GM12878 (cell line): ENCODE results near the gene LYPD6. TPM values are rescaled to one million over a fixed set of nuclear protein-coding genes. Genes with fewer than 3 reads are reported as not detected.

Experiments used
- ATAC-seq: fragments of 200-7000 bp; cut with Tn5 transposase; 3 replicates; pipeline ENCODE4 v1.9.1; 2020; ENCODE audit warnings: mild to moderate bottlenecking, moderate library complexity
- BruUV-seq: library from RNA; stranded (reverse); fragments of 400-500 nt; replicated peaks from 2 replicates; lab custom pipeline; 2021; lab: Mats Ljungman, UMichigan
- CTCF ChIA-PET: fragments of 300-600 bp; sonication (Branson Sonifier 250); formaldehyde crosslinking; extraction: SDS; loops from one replicate; lab custom pipeline; 2021; ENCODE audit warnings: inconsistent platforms; lab: Yijun Ruan, JAX
- POLR2A ChIA-PET: fragments of 350-600 bp; formaldehyde crosslinking; extraction: SDS; loops from one replicate; lab custom pipeline; 2021; ENCODE audit warnings: inconsistent platforms; lab: Charles Lee
- RAD21 ChIA-PET: fragments of 300-600 bp; sonication (Branson Sonifier 250); formaldehyde crosslinking; loops from one replicate; lab custom pipeline; 2023; ENCODE audit warnings: antibody characterized with exemption; ENCODE audit not compliant: unreplicated experiment; lab: Charles Lee
- SMC1A ChIA-PET: fragments of 300-600 bp; sonication (Branson Sonifier 250); formaldehyde crosslinking; loops from one replicate; lab custom pipeline; 2023; ENCODE audit not compliant: unreplicated experiment, uncharacterized antibody; lab: Charles Lee
- DNase-seq: peaks from one replicate; pipeline ENCODE4 v3.0.0-alpha.2; 2011; ENCODE audit warnings: low read depth, low spot score
- FAIRE-seq: peaks from 3 replicates; lab custom pipeline; 2011; peaks lifted over from hg19 to GRCh38; lab: Jason Lieb, UNC
- H2AFZ ChIP-seq: 2 replicates; pipeline ENCODE4 v1.6.0; 2011; ENCODE audit warnings: low read depth, low read length, control low read depth; ENCODE audit not compliant: control insufficient read depth
- H3K27ac ChIP-seq: 2 replicates; pipeline ENCODE4 v1.5.1; 2011; ENCODE audit warnings: control low read depth; ENCODE audit not compliant: control insufficient read depth, insufficient read depth
- H3K27me3 ChIP-seq, 2 experiments: replicated peaks in 1 of 2; 2 replicates each; pipeline versions ENCODE4 v1.6.0 to v1.6.1; 2011; ENCODE audit warnings: low read length in 1 of 2; ENCODE audit not compliant: control insufficient read depth in 2 of 2, insufficient read depth in 2 of 2
- H3K36me3 ChIP-seq, 2 experiments: 2 replicates each; pipeline ENCODE4 v1.5.1; 2011; ENCODE audit warnings: low read length in 1 of 2; ENCODE audit not compliant: control insufficient read depth in 2 of 2, insufficient read depth in 2 of 2
- H3K4me1 ChIP-seq: 2 replicates; pipeline ENCODE4 v1.6.1; 2011; ENCODE audit warnings: mild to moderate bottlenecking, low read length, moderate library complexity, mixed read lengths; ENCODE audit not compliant: control insufficient read depth, insufficient read depth
- H3K4me2 ChIP-seq: 2 replicates; pipeline ENCODE4 v1.6.0; 2011; ENCODE audit warnings: control low read depth; ENCODE audit not compliant: control insufficient read depth, insufficient read depth
- H3K4me3 ChIP-seq: fragments of 200-600 bp; sonication (generic); 2 replicates; pipeline ENCODE4 v1.5.1; 2016
- H3K79me2 ChIP-seq: 2 replicates; pipeline ENCODE4 v1.6.0; 2011; ENCODE audit warnings: low read length; ENCODE audit not compliant: control insufficient read depth, insufficient read depth
- H3K9ac ChIP-seq: 2 replicates; pipeline ENCODE4 v1.8.0; 2011; ENCODE audit warnings: low read length, control low read depth, mixed read lengths; ENCODE audit not compliant: control insufficient read depth, insufficient read depth
- H3K9me3 ChIP-seq: replicated peaks from 3 replicates; pipeline ENCODE4 v1.5.1; 2011; ENCODE audit warnings: mild to moderate bottlenecking, low read length; ENCODE audit not compliant: control insufficient read depth, insufficient read depth
- H4K20me1 ChIP-seq: 2 replicates; pipeline ENCODE4 v1.6.0; 2011; ENCODE audit not compliant: control insufficient read depth, insufficient read depth
- BRCA1 ChIP-seq: IDR thresholded peaks from 2 replicates; pipeline ENCODE4 v1.6.1; 2011; ENCODE audit warnings: low read depth, low read length, improper control_type of control experiment
- EED ChIP-seq: sonication (generic); IDR thresholded peaks from 2 replicates; pipeline ENCODE4 v1.6.1; 2016; ENCODE audit warnings: antibody characterized with exemption, low read depth
- FOXK2 ChIP-seq: fragments of 450-650 bp; IDR thresholded peaks from 2 replicates; pipeline ENCODE4 v1.6.1; 2017; ENCODE audit warnings: mild to moderate bottlenecking, moderate library complexity
- HSF1 ChIP-seq: fragments of 150-350 bp; IDR thresholded peaks from 2 replicates; pipeline ENCODE4 v1.6.1; 2014; ENCODE audit warnings: mild to moderate bottlenecking, low read depth, low read length
- KLF5 ChIP-seq: fragments of 450-650 bp; IDR thresholded peaks from 2 replicates; pipeline ENCODE4 v1.6.1; 2014; ENCODE audit warnings: mild to moderate bottlenecking; ENCODE audit not compliant: partially characterized antibody
- MLLT1 ChIP-seq: fragments of 450-650 bp; IDR thresholded peaks from 2 replicates; pipeline ENCODE4 v1.6.1; 2016; ENCODE audit warnings: mild to moderate bottlenecking
- NFIC ChIP-seq: IDR thresholded peaks from 2 replicates; pipeline ENCODE4 v1.6.1; 2012; ENCODE audit warnings: low read depth, mild to moderate bottlenecking, inconsistent platforms, low read length, moderate library complexity
- NR2F1 ChIP-seq: fragments of 450-650 bp; conservative IDR thresholded peaks from 2 replicates; pipeline ENCODE4 v1.6.1; 2017; ENCODE audit warnings: mild to moderate bottlenecking
- NRF1 ChIP-seq: conservative IDR thresholded peaks from 2 replicates; pipeline ENCODE4 v1.6.1; 2011; ENCODE audit warnings: mild to moderate bottlenecking, low read depth, low read length, improper control_type of control experiment
- PML ChIP-seq: IDR thresholded peaks from 2 replicates; pipeline ENCODE4 v1.6.1; 2012; ENCODE audit warnings: low read length, inconsistent platforms
- RUNX3 ChIP-seq: IDR thresholded peaks from 2 replicates; pipeline ENCODE4 v1.6.1; 2012; ENCODE audit warnings: low read length, inconsistent platforms
- SIN3A ChIP-seq: IDR thresholded peaks from 2 replicates; pipeline ENCODE4 v1.6.1; 2012; ENCODE audit warnings: low read depth, low read length, improper control_type of control experiment
- SMC3 ChIP-seq: IDR thresholded peaks from 2 replicates; pipeline ENCODE4 v1.6.1; 2011; ENCODE audit warnings: low read length, improper control_type of control experiment, borderline replicate concordance
- USF1 ChIP-seq: IDR thresholded peaks from 2 replicates; pipeline ENCODE4 v1.6.1; 2011; ENCODE audit warnings: borderline replicate concordance, low read depth, mild to moderate bottlenecking, moderate library complexity, mixed read lengths, low read length; ENCODE audit not compliant: insufficient read depth; ENCODE audit errors: extremely low read length
- ZBED1 ChIP-seq: IDR thresholded peaks from 2 replicates; pipeline ENCODE4 v1.6.1; 2016; ENCODE audit warnings: borderline replicate concordance
- ZNF207 ChIP-seq: fragments of 450-650 bp; IDR thresholded peaks from 2 replicates; pipeline ENCODE4 v1.6.1; 2014; ENCODE audit warnings: antibody characterized with exemption, mild to moderate bottlenecking, borderline replicate concordance
- ZNF592 ChIP-seq: fragments of 450-650 bp; IDR thresholded peaks from 2 replicates; pipeline ENCODE4 v1.6.1; 2017; ENCODE audit warnings: mild to moderate bottlenecking, moderate library complexity
- WGBS: methylation state at CpG from one replicate; pipeline ENCODE4 v1.1.6; 2016; ENCODE audit warnings: low lambda C conversion rate; ENCODE audit not compliant: insufficient replicate concordance, insufficient coverage; ENCODE audit errors: missing lambda C conversion rate; 5-methylcytosine and 5-hydroxymethylcytosine counted together
- in situ Hi-C: fragments of 300-500 bp; cut with MboI; formaldehyde crosslinking; loops from 9 replicates; pipeline ENCODE4 v1.14.3; 2018; ENCODE audit warnings: mixed read lengths
- intact Hi-C: fragments of 100-400 bp; cut with micrococcal nuclease; formaldehyde crosslinking; loops from one replicate; pipeline ENCODE4 v1.14.2; 2022; ENCODE audit not compliant: unreplicated experiment
- polyA plus RNA-seq, 11 experiments: library from polyadenylated mRNA; depleted of rRNA in 4 of 11; unstranded in 6 of 11; stranded (reverse) in 5 of 11; fragments of >200 nt; fragmentation: Nextera tagmentation in 4 of 11; fragmentation: Illumina TruSeq in 1 of 11; extraction: Ambion mirVana in 4 of 11; extraction: Trizol in 1 of 11; gene quantifications; 1 replicate in 1 of 11; 2 replicates in 10 of 11; pipeline versions ENCODE4 v1.2.1 to v1.2.3, GENCODE V29; 2011 to 2016; ENCODE audit warnings: inconsistent platforms in 2 of 11, missing spikeins in 2 of 11, low read depth in 1 of 11
- total RNA-seq, 4 experiments: library from RNA; depleted of rRNA in 3 of 4; stranded (reverse); fragments of >200 nt in 3 of 4; fragmentation: Illumina TruSeq in 1 of 4; extraction: Trizol in 1 of 4; gene quantifications; 2 replicates each; pipeline versions ENCODE4 v1.2.1 to v1.2.3, GENCODE V29; 2013 to 2021

LYPD6 gene
- total and polyA plus RNA-seq, 10 of the 15 experiments (the other 5 are each of a cell fraction or from before 2014, with no cell fraction given): not detected

- no peaks in the 10 kb centered on the region for H3K36me3 ChIP-seq
- no peaks in the 10 kb centered on the region for H3K9me3 ChIP-seq
- no peak for DNase-seq
- WGBS: 57% methylated on average over 3 of the region's 3 CpGs
- peaks cover 0 to 8% of the 10 kb centered on the region in 2 experiments; a peak in 2 of 4 replicates for H3K27me3 ChIP-seq
- no peak overlapping the region for H3K4me3 ChIP-seq
- no peaks in the 10 kb centered on the region for H4K20me1 ChIP-seq
- POLR2A ChIA-PET: no interaction called here
- RAD21 ChIA-PET: no interaction called here
- FAIRE-seq: no peak
- H3K9ac ChIP-seq: no peak overlapping the region
- H3K27ac ChIP-seq: no peak overlapping the region
- no peaks in the 10 kb centered on the region for H3K79me2 ChIP-seq
- H2AFZ ChIP-seq: no peak overlapping the region
- in situ Hi-C loops: no loop called here
- H3K4me1 ChIP-seq: no peaks in the 10 kb centered on the region
- BruUV-seq: no TSS peak
- no peak for ATAC-seq
- CTCF ChIA-PET: no interaction called here
- no peak overlapping the region for H3K4me2 ChIP-seq
- intact Hi-C loops: no loop called here
- SMC1A ChIA-PET: no interaction called here
- no peak for TF ChIP-seq ZNF592
- TF ChIP-seq NRF1: no peak
- no peak for TF ChIP-seq EED
- TF ChIP-seq USF1: no peak
- TF ChIP-seq ZNF207: no peak
- no peak for TF ChIP-seq SIN3A
- TF ChIP-seq PML: no peak
- no peak for TF ChIP-seq ZBED1
- TF ChIP-seq FOXK2: no peak
- no peak for TF ChIP-seq NR2F1
- no peak for TF ChIP-seq MLLT1
- TF ChIP-seq SMC3: no peak
- no peak for TF ChIP-seq KLF5
- TF ChIP-seq HSF1: no peak
- no peak for TF ChIP-seq BRCA1
- TF ChIP-seq NFIC: no peak
- no peak for TF ChIP-seq RUNX3
These were observed 156.3 kb downstream of the LYPD6 start for GRCh38 chr2:149486664-149487063.
